HepG2 (cell line): ENCODE measurements around the gene CCDC142. TPM values are rescaled to one million over a fixed set of nuclear protein-coding genes. Genes with fewer than 3 reads are reported as not detected.

ENCODE experiments used
- DR1 ChIP-seq: sonication (generic); formaldehyde crosslinking; IDR thresholded peaks from 2 replicates; pipeline ENCODE4 v1.8.0; 2021; ENCODE audit warnings: mild to moderate bottlenecking, missing genetic modification reagents, inconsistent platforms
- HOXA9 ChIP-seq: sonication (generic); formaldehyde crosslinking; IDR thresholded peaks from 2 replicates; pipeline ENCODE4 v1.8.1; 2022; ENCODE audit warnings: missing genetic modification reagents, mild to moderate bottlenecking, moderate library complexity, borderline replicate concordance
- MEIS2 ChIP-seq: sonication (generic); formaldehyde crosslinking; IDR thresholded peaks from 2 replicates; pipeline ENCODE4 v1.9.0; 2021; ENCODE audit warnings: mild to moderate bottlenecking, missing genetic modification reagents
- NCOA5 ChIP-seq: sonication (generic); formaldehyde crosslinking; IDR thresholded peaks from 2 replicates; pipeline ENCODE4 v1.4.0; 2020; ENCODE audit warnings: missing genetic modification reagents
- NR2F1 ChIP-seq, 2 experiments: fragments of 450-650 bp in 1 of 2; formaldehyde crosslinking in 1 of 2; IDR thresholded peaks; 2 replicates each; pipeline versions ENCODE4 v1.5.0 to v1.6.1; 2016 to 2020; ENCODE audit warnings: mild to moderate bottlenecking in 1 of 2, missing compliant biosample characterization in 1 of 2, missing genetic modification reagents in 1 of 2, moderate library complexity in 1 of 2
- NRL ChIP-seq: sonication (generic); formaldehyde crosslinking; IDR thresholded peaks from 2 replicates; pipeline ENCODE4 v1.5.0; 2020; ENCODE audit warnings: missing genetic modification reagents, mild to moderate bottlenecking, moderate library complexity, borderline replicate concordance
- TMF1 ChIP-seq: sonication (generic); formaldehyde crosslinking; IDR thresholded peaks from 2 replicates; pipeline ENCODE4 v1.8.1; 2022; ENCODE audit warnings: low read depth, missing genetic modification reagents
- UBTF ChIP-seq: sonication (generic); formaldehyde crosslinking; IDR thresholded peaks from 2 replicates; pipeline ENCODE4 v1.4.0; 2020; ENCODE audit warnings: mild to moderate bottlenecking, missing genetic modification reagents
- XRCC5 ChIP-seq: fragments of 200-400 bp; formaldehyde crosslinking; optimal IDR thresholded peaks from 2 replicates; pipeline ENCODE3; 2017; ENCODE audit warnings: mild to moderate bottlenecking, low read length
- ZBTB7A ChIP-seq: sonication (generic); formaldehyde crosslinking; IDR thresholded peaks from 2 replicates; pipeline ENCODE4 v1.8.0; 2022; ENCODE audit warnings: mild to moderate bottlenecking, missing genetic modification reagents
- ZNF18 ChIP-seq: sonication (generic); formaldehyde crosslinking; IDR thresholded peaks from 2 replicates; pipeline ENCODE4 v1.8.0; 2022; ENCODE audit warnings: mild to moderate bottlenecking, missing genetic modification reagents; ENCODE audit not compliant: insufficient replicate concordance
- polyA plus RNA-seq, 8 experiments: library from polyadenylated mRNA; depleted of rRNA in 3 of 8; stranded (reverse) in 7 of 8; unstranded in 1 of 8; fragments of >200 nt; fragmentation: Illumina TruSeq in 4 of 8; extraction: Trizol in 4 of 8; gene quantifications; 2 replicates each; pipeline versions ENCODE4 v1.2.1 to v1.2.3, GENCODE V29; 2011 to 2016; ENCODE audit warnings: low read depth in 4 of 8, missing spikeins in 1 of 8, mixed read lengths in 1 of 8; ENCODE audit not compliant: insufficient read depth in 1 of 8
- total RNA-seq, 5 experiments: library from RNA; depleted of rRNA; stranded (reverse); fragments of >200 nt; fragmentation: Illumina TruSeq; extraction: Trizol; gene quantifications; 2 replicates each; pipeline ENCODE4 v1.2.3, GENCODE V29; 2016; ENCODE audit warnings: low read depth in 1 of 5
- TF ChIP-seq, protein P1 (sequence below): sonication (generic); formaldehyde crosslinking; IDR thresholded peaks from 2 replicates; pipeline ENCODE4 v1.8.0; 2022; ENCODE audit warnings: low read depth, missing genetic modification reagents
- TF ChIP-seq, protein P2 (sequence below): sonication (generic); formaldehyde crosslinking; IDR thresholded peaks from 2 replicates; pipeline ENCODE4 v1.5.0; 2020; ENCODE audit warnings: missing genetic modification reagents, mild to moderate bottlenecking, borderline replicate concordance
- TF ChIP-seq, protein P3 (sequence below): sonication (generic); formaldehyde crosslinking; IDR thresholded peaks from 2 replicates; pipeline ENCODE4 v1.4.0; 2020; ENCODE audit warnings: missing genetic modification reagents
- TF ChIP-seq, protein P4 (sequence below): sonication (generic); formaldehyde crosslinking; IDR thresholded peaks from 2 replicates; pipeline ENCODE4 v1.4.0; 2020; ENCODE audit warnings: missing genetic modification reagents, mild to moderate bottlenecking, borderline replicate concordance

Gene CCDC142
- total and polyA plus RNA-seq, 2 of the 13 experiments (the other 11 are each of a cell fraction or from before 2014, with no cell fraction given): 14.7 to 30.4 TPM

DNA sequence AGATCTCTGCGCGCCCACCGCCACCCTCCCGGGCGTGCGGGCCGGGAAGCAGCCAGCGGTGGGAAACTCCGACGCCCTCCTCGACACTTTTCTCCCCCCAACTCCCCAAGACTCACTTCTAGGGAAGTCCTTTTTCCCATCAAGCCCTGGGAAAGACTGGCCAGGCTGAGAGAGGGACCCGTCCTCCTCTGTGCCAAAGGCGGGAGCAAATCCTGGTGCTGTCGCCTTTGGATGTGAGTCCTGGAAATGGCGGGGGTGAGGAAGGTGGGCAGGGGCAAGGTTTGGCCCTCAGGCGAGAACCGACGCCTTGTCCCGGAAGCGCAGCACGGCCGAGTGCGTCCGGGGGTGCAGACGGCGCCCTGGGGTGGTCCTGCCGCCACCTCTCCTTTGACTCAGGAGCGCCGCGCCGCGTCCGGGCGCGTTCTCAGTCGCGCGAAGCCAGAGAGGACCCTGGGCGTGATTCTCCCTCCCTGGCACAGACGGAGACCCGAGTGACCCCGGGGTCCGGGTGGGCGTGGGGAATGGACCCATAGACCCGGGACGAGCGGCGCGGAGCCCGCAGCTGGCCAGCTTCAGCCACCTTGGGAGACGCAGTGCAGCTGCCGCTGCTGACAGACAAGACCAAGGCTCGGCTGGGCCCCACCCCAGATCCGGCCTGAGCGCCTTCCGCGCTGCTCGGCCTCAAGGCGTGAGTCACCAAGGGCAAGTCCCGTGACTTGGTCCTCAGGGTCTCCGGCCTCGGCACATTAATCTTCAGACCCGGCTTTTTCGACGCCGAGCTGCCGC is 20.1 kb upstream of the CCDC142 start (continued):
- TF ChIP-seq MEIS2: no peak
- TF ChIP-seq UBTF: peak; percentile 87
- TF ChIP-seq, protein P1, sequence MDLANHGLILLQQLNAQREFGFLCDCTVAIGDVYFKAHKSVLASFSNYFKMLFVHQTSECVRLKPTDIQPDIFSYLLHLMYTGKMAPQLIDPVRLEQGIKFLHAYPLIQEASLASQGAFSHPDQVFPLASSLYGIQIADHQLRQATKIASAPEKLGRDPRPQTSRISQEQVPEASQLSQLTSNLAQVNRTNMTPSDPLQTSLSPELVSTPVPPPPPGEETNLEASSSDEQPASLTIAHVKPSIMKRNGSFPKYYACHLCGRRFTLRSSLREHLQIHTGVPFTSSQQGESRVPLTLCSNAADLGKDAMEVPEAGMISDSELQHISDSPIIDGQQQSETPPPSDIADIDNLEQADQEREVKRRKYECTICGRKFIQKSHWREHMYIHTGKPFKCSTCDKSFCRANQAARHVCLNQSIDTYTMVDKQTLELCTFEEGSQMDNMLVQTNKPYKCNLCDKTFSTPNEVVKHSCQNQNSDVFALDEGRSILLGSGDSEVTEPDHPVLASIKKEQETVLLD (CRISPR knock-in tag): no peak
- no peak for TF ChIP-seq HOXA9
- peak; percentile 63 for TF ChIP-seq ZNF18
- TF ChIP-seq NR2F1 (CRISPR knock-in tag; IDR thresholded peaks at IDR 0.05): no peak
- TF ChIP-seq TMF1 (CRISPR knock-in tag): peak; percentile 60; the same call in 1 of the 2 replicates
- TF ChIP-seq NRL (CRISPR knock-in tag): peak; percentile 84
- TF ChIP-seq XRCC5: peak; percentile 18
- TF ChIP-seq, protein P2, sequence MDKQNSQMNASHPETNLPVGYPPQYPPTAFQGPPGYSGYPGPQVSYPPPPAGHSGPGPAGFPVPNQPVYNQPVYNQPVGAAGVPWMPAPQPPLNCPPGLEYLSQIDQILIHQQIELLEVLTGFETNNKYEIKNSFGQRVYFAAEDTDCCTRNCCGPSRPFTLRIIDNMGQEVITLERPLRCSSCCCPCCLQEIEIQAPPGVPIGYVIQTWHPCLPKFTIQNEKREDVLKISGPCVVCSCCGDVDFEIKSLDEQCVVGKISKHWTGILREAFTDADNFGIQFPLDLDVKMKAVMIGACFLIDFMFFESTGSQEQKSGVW (CRISPR knock-in tag): no peak
- peak; percentile 70; the same call in 1 of the 2 replicates for TF ChIP-seq NCOA5
- TF ChIP-seq, protein P3, sequence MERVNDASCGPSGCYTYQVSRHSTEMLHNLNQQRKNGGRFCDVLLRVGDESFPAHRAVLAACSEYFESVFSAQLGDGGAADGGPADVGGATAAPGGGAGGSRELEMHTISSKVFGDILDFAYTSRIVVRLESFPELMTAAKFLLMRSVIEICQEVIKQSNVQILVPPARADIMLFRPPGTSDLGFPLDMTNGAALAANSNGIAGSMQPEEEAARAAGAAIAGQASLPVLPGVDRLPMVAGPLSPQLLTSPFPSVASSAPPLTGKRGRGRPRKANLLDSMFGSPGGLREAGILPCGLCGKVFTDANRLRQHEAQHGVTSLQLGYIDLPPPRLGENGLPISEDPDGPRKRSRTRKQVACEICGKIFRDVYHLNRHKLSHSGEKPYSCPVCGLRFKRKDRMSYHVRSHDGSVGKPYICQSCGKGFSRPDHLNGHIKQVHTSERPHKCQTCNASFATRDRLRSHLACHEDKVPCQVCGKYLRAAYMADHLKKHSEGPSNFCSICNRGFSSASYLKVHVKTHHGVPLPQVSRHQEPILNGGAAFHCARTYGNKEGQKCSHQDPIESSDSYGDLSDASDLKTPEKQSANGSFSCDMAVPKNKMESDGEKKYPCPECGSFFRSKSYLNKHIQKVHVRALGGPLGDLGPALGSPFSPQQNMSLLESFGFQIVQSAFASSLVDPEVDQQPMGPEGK: peak; percentile 73
- peak; percentile 98 for TF ChIP-seq ZBTB7A
- 0 out of 2 replicates have a peak, but pooled peaks have one; percentile 28 for TF ChIP-seq DR1
- TF ChIP-seq, protein P4, sequence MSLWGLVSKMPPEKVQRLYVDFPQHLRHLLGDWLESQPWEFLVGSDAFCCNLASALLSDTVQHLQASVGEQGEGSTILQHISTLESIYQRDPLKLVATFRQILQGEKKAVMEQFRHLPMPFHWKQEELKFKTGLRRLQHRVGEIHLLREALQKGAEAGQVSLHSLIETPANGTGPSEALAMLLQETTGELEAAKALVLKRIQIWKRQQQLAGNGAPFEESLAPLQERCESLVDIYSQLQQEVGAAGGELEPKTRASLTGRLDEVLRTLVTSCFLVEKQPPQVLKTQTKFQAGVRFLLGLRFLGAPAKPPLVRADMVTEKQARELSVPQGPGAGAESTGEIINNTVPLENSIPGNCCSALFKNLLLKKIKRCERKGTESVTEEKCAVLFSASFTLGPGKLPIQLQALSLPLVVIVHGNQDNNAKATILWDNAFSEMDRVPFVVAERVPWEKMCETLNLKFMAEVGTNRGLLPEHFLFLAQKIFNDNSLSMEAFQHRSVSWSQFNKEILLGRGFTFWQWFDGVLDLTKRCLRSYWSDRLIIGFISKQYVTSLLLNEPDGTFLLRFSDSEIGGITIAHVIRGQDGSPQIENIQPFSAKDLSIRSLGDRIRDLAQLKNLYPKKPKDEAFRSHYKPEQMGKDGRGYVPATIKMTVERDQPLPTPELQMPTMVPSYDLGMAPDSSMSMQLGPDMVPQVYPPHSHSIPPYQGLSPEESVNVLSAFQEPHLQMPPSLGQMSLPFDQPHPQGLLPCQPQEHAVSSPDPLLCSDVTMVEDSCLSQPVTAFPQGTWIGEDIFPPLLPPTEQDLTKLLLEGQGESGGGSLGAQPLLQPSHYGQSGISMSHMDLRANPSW (CRISPR knock-in tag): 0 out of 2 replicates have a peak, but pooled peaks have one; percentile 35
